NCI-H2107 (cell line): ENCODE results near the gene MYBL2.

Experiments used
- DNase-seq: peaks from one replicate; lab custom pipeline; 2025; lab: John Stamatoyannopoulos, UW

MYBL2 gene

GRCh38 chr20:43723735-43724134 lies 56.8 kb downstream of the MYBL2 start:
- DNase-seq = no peak

GRCh38 chr20:43724383-43724782 lies 57.5 kb downstream of the MYBL2 start:
- DNase-seq = no peak

GRCh38 chr20:43725666-43726065 lies 58.8 kb downstream of the MYBL2 start:
- DNase-seq = no peak

- no peak for DNase-seq
These were observed 59.4 kb downstream of the MYBL2 start for GRCh38 chr20:43726333-43726732.

- DNase-seq = no peak
These were observed 60.0 kb downstream of the MYBL2 start, which contains the start of gene GTSF1L for GRCh38 chr20:43726811-43727338. Gene GTSF1L (minus strand): TSS chr20:43727002. CDS start chr20:43726694, 308 bp downstream.

- DNase-seq = no peak
These were observed 61.2 kb downstream of the MYBL2 start for GRCh38 chr20:43727980-43728590.

GRCh38 chr20:43728686-43729255 lies 61.9 kb downstream of the MYBL2 start:
- no peak for DNase-seq

- DNase-seq = no peak
These were observed 64.6 kb downstream of the MYBL2 start for GRCh38 chr20:43731469-43731868.

GRCh38 chr20:43731927-43732326 lies 65.0 kb downstream of the MYBL2 start:
- DNase-seq = no peak

GRCh38 chr20:43736588-43737158 lies 69.8 kb downstream of the MYBL2 start:
- DNase-seq = no peak

GRCh38 chr20:43737925-43738324 lies 71.0 kb downstream of the MYBL2 start:
- DNase-seq = no peak

GRCh38 chr20:43739148-43739749 lies 72.3 kb downstream of the MYBL2 start:
- no peak for DNase-seq

- no peak for DNase-seq
These were observed 73.7 kb downstream of the MYBL2 start for GRCh38 chr20:43740642-43741041.

- DNase-seq = no peak
These were observed 77.3 kb downstream of the MYBL2 start for GRCh38 chr20:43744151-43744611.

- no peak for DNase-seq
These were observed 78.2 kb downstream of the MYBL2 start for GRCh38 chr20:43744966-43745730.

- DNase-seq = peak; percentile 71
These were observed 79.6 kb downstream of the MYBL2 start for GRCh38 chr20:43746344-43747137.

- no peak for DNase-seq
These were observed 81.4 kb downstream of the MYBL2 start for GRCh38 chr20:43748274-43748673.

- DNase-seq = no peak
These were observed 82.9 kb downstream of the MYBL2 start for GRCh38 chr20:43749734-43750294.

- DNase-seq = no peak
These were observed 83.9 kb downstream of the MYBL2 start for GRCh38 chr20:43750774-43751166.

GRCh38 chr20:43751167-43752050 lies 84.5 kb downstream of the MYBL2 start:
- no peak for DNase-seq
